Glomerular endothelial cell (primary cell): ENCODE data around the gene DTNB. TPM values are rescaled to one million over a fixed set of nuclear protein-coding genes. Genes with fewer than 3 reads are reported as not detected.

ENCODE experiments used
- DNase-seq: peaks from one replicate; pipeline ENCODE4 v3.0.0-alpha.2; 2011; ENCODE audit warnings: low read depth, low spot score; ENCODE audit errors: extremely low read depth
- total RNA-seq: library from RNA; depleted of rRNA; stranded (reverse); fragments of >200 nt; gene quantifications from 2 replicates; pipeline ENCODE4 v1.2.3, GENCODE V29; 2015

DTNB gene
- total RNA-seq, 1 donor from 2014 or later = 4.8 TPM

GRCh38 chr2:25479761-25480160 is 193.6 kb downstream of the DTNB start:
- DNase-seq = no peak

GRCh38 chr2:25478736-25479135 is 194.6 kb downstream of the DTNB start:
- DNase-seq = no peak

GRCh38 chr2:25473758-25474340 is 199.5 kb downstream of the DTNB start:
- DNase-seq = no peak

- DNase-seq = no peak
These were observed 200.2 kb downstream of the DTNB start for GRCh38 chr2:25473131-25473530.

- DNase-seq = no peak
These were observed 202.6 kb downstream of the DTNB start for GRCh38 chr2:25470806-25471205.

GRCh38 chr2:25467743-25468142 is 205.6 kb downstream of the DTNB start:
- no peak for DNase-seq

- DNase-seq = no peak
These were observed 211.4 kb downstream of the DTNB start for GRCh38 chr2:25462021-25462420.

- DNase-seq = no peak
These were observed 213.0 kb downstream of the DTNB start for GRCh38 chr2:25460261-25460905.

- no peak for DNase-seq
These were observed 218.4 kb downstream of the DTNB start for GRCh38 chr2:25454824-25455611.

GRCh38 chr2:25453199-25453905 is 220.0 kb downstream of the DTNB start:
- DNase-seq = no peak

- DNase-seq = no peak
These were observed 224.6 kb downstream of the DTNB start for GRCh38 chr2:25448808-25449207.

- DNase-seq = no peak
These were observed 226.4 kb downstream of the DTNB start for GRCh38 chr2:25447018-25447417.

GRCh38 chr2:25446122-25446521 is 227.3 kb downstream of the DTNB start:
- no peak for DNase-seq

GRCh38 chr2:25445464-25445863 is 227.9 kb downstream of the DTNB start:
- DNase-seq = no peak

- no peak for DNase-seq
These were observed 228.6 kb downstream of the DTNB start for GRCh38 chr2:25444608-25445270.

GRCh38 chr2:25443766-25444165 is 229.6 kb downstream of the DTNB start:
- no peak for DNase-seq

GRCh38 chr2:25441353-25441752 is 232.0 kb downstream of the DTNB start:
- DNase-seq = no peak

GRCh38 chr2:25438793-25439192 is 234.6 kb downstream of the DTNB start:
- DNase-seq = no peak

- no peak for DNase-seq
These were observed 235.3 kb downstream of the DTNB start for GRCh38 chr2:25437881-25438662.

- no peak for DNase-seq
These were observed 238.0 kb downstream of the DTNB start for GRCh38 chr2:25435421-25435820.
